Right lobe of liver (tissue), 4 donors: ENCODE measurements around the gene BEND5.

ENCODE experiments used
- CTCF ChIP-seq, 4 donors: fragments of 200-600 bp in 3 of 4; fragments of 450-650 bp in 1 of 4; IDR thresholded peaks; one replicate each; pipeline versions ENCODE4 v1.5.1 to v1.8.0; 2016 to 2022; ENCODE audit warnings: antibody characterized with exemption in 4 of 4, mild to moderate bottlenecking in 2 of 4
- POLR2A ChIP-seq: fragments of 450-650 bp; IDR thresholded peaks from one replicate; pipeline ENCODE4 v1.6.1; 2017; ENCODE audit warnings: antibody characterized with exemption, mild to moderate bottlenecking
- donor health status: DM: no; HTN: no; CAD: no.
- donor health status: DM: no; HTN: no; CAD: no.
- donor health status: DM: no; HTN: yes; CAD: no.

DNA sequence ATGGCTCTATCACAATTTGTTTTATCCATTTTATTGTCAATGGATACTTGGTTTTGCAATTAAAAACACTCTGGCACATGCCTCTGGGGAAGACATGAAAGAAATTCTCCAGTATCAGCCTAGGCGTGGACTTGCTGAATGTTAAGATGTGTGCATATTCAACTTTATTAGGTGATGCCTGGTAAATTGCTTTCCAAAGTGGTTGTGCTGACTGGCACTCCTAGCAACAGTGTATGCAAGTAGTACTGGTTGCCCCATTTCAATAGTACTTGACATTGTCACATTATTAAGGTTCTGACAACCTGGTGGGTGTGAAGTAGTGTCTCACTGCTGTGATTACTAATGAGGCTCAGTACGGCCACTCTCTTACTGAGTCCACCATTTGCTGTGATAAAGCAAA, 48.1 kb downstream of the BEND5 start:
- TF ChIP-seq CTCF (IDR thresholded peaks at IDR 0.05), result no peak
- no peak for TF ChIP-seq POLR2A
